GM21723 (cell line): ENCODE measurements around the gene KLRB1.
"Not testable (repeated sequence)": the region's sequence is repeated elsewhere in the genome, so short reads cannot be mapped to it uniquely, and the experiment has no call there.

Source experiments
- ATAC-seq: cut with Tn5 transposase; IDR thresholded peaks from one replicate; pipeline ENCODE4 v1.9.1; 2021; ENCODE audit warnings: mild to moderate bottlenecking, moderate library complexity; ENCODE audit not compliant: unreplicated experiment

The KLRB1 gene

DNA sequence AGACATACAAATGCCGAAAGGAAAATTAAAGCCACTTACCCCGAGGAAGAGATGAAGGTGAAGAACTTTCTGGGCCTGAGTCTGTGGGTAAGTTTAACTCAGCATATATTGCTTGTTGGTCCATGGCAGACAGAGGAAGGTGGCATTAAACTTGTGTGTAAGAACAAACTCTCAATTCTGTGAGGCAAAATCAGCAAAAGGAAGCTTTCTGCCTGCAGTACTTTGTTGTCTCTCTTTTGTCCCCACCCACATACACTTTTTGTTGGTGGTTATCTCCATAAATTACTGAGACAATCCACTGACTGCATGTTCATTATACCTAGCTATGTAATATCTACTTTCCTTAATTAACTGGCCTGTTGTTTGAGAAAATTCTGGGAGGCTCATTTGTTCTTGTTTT, at the start of gene KLRB1:
TSS of gene KLRB1 (minus strand) at position 201 of the 400 bp plus-strand sequence. CDS start at position 124, 77 bp downstream.
- ATAC-seq, result no peak

DNA sequence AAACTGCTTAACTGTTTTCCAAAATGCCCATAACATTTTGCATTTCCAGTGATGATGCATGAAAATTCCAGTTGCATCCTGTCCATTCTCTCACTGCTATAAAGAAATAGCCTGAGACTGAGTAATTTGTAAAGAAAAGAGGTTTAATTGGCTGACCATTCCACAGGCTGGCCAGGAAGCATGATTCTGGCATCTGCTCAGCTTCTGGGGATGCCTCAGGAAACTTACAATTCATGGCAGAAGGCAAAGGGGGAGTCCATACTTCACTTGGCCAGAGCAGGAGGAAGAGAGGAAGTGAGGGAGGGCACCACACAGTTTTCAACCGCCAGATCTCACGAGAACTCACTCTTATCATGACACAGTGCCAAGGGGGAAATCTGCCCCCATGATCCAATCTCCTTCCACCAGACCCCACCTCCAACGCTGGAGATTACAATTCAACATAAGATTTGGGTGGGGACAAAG, 43.6 kb upstream of the KLRB1 start:
- no peak for ATAC-seq

DNA sequence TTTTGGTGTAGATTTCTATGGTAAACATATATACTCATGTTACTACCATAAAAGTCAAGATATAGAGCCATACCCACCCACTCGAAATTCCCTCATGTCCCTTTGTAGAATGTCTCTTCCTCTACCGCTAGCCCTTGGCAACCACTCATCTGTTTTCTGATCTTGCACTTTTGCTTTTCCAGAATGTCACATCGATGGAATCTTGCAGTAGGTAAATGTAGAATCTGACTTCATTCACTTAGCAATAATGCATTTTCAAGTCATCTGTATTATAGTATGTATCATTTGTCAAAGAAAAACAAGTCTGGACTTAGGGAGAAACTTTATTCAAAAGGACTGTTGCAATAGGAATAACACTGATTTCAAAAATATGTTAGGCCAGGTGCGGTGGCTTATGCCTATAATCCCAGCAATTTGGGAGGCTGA, 42.4 kb upstream of the KLRB1 start:
- ATAC-seq, result no peak

DNA sequence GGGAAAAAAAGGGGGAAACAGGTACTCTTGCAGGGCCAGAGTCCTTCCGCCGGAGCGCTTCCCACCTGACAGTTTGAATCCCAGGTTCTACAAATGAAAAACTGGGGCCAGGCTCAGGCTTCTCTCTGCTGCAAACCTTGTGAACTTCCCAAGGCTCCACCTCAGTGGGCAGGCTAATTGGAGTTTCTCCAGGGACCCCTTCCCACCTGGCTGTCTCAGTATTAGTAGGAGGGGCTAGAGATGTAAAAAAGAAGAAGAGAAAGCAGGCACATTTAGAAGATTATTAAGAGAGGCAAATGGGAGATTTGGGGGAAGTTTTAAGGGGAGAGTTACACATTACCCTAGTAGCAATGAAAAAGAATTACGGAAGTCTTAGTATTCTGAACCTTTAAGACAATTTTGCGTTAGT, 41.8 kb upstream of the KLRB1 start:
- no peak for ATAC-seq

DNA sequence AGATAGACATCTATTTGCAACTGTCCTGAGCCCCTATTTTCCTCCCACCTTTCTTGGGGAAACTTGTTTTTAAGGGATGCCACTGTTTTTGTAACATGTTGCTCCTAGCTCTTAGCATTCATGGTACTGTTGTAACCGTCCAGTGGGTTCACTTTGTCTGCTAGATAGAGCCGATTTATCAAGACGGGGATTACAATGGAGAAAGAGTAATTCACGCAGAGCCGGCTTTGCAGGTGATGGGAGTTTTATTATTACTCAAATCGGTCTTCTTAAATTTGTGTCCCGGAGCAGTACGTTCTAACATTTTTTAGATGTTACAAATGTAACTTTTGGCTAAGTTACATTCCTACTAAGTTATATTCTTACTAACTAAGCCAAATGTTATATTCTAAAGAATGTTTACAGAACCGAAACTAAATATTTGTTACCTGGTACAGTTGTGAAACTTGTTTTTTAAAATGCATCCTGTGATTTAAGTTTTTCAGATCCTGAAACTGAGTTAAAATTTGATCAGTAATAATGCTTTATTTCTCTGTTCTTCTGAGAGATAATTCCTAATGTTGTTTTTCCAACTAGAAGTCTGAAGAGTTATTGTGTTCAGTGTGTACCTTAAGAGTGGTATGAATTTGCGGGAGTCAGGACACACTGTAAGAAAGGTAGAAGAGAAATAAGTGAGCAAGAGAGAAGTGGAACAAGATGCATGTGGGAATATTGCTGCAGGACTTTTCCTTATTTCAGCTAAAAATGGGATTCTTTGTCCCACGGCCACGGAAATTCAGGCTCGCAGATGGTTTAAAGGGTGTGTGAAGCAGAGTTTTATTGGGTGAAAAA, 41.2 kb upstream of the KLRB1 start:
- no peak for ATAC-seq

DNA sequence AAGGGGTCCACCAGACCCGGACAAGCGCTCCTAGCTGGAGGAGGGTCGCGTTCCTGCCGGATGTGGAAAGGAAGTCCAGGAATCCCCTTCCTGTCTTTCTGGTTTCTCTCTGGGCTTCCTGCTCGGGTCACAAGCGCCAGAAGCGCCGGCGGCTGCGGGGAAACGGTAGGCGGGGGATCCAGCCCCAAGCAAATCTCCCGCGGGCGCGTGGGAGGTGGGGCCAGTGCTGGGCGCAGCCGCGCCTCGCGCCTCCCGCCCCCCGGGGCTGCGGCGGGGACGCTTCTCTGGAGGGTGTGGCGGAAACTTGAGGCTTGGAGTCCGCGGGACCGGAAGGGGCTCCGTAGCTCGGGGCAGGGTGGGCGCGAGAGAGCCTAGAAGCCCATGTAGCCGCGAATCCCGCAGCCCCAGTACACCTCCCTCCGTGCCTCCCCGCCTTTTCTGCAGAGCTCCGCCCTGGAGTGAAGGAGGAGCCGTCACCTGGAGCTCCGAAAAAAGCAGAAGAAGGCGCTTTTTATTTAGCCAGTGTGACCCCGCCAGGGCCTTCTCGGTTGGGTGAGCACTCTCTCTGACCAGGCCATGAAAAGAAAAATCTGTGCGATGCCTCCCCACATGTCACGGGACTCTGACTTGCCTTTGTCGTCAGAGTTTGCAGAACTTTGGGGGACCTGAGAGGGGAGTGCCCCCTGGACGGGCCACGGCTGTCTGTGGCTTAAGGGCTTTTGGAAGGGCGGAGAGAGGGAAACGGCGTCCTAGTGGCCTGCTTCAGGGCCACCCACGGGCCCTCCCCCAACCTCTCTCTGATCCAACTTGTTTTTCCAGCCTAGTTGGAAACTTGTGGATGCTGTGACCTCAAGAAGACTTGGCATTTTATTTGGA, 40.3 kb upstream of the KLRB1 start:
- ATAC-seq, result peak; percentile 69

DNA sequence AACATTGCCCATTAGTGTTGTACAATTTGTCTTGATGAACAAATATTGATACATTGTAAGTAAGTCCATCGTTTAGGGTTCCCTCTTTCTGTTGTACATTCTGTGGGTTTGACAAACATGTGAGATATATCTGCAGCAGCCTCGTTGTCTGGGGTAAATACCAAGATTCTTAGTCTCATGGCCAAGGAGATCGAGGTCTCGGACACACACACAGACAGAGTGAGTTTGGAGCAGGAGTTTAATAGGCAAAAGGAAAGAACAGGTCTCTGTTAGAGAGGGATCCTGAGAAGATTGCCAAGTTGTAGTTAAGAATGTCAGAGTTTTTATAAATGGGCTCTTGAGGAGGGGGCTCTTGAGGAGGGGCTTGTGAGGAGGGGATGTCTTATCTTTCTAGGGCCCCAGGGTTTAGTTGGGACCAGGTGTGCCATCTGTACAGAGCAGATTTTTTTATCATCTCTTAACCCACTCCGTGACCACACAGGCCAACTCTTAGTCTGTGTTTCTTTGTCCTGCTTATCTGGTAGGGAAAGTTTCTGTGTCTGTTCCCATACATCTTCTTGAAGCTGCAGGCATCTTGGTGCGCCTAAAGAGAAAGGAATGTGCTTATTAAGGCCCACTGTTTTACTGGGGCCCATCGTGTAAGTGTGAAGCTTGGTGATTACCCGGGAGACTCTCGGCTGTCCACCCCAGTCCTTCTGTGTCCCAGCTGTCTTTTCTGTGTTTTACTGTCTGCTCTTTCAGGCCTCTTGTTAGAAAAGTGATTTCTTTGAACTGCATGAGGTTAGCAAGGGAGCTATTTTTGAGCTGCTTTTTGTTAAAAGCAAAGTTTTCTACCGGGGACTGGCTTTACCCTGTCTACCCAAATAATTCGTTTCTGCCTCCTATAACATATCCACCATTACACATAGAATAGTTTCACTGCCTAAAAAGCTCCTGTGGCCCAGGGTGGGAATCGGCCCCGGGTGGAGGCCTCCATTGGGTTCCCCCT, 39.4 kb upstream of the KLRB1 start:
- peak; percentile 3 for ATAC-seq

DNA sequence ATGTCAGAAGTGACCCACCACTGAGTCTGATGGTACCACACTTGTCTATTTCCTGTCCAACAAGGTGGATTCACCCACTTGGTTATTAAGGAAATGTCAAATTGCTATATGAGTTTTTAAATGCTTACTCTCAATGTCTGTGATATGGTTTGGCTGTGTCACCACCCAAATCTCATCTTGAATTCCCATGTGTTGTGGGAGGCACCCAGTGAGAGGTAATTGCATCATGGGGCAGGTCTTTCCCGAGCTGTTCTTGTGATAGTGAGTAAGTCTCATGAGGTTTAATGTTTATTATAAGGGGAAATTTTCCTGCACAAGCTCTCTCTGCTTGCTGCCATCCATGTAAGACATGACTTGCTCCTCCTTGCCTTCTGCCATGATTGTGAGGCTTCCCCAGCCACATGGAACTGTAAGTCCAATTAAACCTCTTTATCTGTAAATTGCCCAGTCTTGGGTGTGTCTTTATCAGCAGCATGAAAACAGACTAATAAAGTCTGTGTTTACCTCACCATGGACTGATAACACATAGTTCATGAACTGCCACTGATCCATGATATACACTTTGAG, 37.4 kb upstream of the KLRB1 start:
- ATAC-seq, result not testable (repeated sequence)

DNA sequence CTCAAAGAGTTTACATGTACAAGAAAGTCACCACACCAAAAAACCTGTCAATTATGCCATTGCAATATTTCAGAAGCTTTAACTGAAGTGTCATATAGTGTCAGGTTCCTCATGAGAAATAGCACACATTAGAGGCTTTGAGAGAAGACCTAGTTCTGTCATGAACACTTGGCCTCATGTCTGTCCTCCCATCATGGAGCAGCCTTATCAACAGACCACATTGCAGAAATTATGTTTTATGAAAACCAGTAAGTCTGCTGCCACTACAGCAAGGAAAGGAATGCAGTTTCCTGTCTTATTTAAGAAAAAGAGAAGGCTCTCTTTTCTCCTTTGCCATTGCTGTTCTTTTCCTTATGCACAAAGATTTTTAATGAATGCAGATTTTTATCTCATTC, 35.5 kb upstream of the KLRB1 start:
- ATAC-seq, result no peak

DNA sequence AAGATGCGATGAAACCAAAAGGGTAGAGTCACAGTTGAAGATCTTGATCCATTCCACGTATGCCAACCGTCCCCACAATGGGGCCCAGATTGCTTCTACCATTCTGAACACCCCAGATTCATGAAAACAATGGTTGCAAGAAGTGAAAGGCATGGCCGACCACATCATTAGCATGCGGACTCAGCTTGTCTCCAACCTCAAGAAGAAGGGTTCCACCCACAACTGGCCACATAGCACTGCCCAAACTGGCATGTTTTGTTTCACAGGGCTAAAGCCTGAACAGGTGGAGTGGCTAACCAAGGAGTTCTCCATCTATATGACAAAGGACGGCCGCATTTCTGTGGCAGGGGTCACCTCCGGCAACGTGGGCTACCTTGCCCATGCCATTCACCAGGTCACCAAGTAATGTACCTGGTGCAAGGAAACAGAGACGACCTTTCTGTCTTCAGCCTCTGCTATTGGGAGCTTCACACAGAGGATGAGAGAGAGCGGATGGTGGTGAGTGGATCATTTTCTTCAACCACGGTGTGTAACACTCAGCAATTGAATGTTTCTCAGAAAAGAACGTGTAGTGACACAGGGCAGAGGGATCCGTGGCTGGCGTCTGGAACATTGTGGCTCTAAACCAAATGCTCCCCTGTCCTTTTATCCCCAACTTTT, 35.0 kb upstream of the KLRB1 start:
- no peak for ATAC-seq

DNA sequence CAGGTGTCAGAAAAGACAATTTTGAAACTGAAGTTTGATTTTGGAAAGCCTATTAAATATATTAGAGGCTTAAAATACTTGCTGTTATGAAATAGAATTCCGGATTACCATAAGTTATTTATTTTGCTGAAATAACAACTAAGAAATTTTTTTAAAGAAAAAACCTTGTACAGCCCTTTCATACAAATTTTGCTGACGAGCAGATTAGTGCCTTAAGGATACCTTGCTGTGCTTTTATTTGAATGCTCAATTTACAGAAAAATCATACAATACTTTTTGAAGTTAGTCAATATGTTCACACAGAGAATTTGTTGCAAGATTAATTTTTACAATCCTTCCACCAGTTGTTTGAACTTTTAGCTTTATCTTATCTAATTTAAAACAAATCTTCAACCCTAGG, 32.3 kb upstream of the KLRB1 start:
- no peak for ATAC-seq

DNA sequence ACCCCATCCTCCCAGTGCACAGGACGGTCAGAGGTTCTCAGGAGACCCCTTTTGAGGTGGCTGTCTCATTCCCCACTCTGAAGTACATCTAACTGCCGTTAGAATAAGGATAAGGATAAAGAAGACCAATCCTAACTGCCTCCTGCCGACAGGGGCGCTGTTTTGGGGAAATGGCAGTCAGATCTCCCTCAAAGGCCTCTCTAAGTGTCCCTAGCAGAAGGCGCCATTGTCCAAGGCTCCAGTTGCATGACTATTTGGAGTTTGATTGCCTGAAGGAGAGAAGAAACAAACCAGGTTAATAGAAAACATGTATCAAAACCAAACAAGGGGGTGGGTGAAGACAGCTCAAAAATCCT, 29.1 kb upstream of the KLRB1 start:
- ATAC-seq, result no peak

DNA sequence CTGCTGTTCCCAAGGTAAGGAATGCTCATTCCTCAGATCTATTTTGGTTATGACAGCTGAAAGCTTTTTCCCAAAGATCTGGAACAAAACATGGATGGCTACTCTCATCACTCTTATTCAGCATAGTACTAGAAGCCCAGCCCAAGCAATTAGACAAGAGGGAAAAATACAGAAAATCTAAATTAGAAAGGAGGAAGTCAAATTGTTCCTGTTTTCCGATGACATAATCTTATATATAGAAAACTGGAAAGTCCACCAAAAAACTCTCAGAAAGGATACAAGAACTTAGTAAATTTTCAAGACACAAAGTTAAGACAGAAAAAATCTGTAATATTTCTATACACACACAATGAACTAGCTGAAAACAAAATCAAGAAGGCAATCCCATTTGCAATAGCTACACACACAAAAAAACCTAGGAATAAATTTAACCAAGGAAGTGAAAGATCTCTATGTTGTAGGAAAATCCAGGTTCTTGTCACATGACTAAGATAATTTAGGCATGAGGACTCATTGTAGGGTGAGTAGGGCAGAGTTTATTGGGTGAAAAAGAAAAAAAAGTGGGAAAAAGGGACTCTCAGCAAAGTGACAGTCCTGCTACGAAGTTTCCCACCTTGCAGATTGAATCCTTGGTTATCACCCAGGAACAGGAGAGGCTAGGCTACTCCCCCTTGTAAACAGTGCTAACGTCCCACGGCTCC, 28.6 kb upstream of the KLRB1 start:
- ATAC-seq, result no peak

DNA sequence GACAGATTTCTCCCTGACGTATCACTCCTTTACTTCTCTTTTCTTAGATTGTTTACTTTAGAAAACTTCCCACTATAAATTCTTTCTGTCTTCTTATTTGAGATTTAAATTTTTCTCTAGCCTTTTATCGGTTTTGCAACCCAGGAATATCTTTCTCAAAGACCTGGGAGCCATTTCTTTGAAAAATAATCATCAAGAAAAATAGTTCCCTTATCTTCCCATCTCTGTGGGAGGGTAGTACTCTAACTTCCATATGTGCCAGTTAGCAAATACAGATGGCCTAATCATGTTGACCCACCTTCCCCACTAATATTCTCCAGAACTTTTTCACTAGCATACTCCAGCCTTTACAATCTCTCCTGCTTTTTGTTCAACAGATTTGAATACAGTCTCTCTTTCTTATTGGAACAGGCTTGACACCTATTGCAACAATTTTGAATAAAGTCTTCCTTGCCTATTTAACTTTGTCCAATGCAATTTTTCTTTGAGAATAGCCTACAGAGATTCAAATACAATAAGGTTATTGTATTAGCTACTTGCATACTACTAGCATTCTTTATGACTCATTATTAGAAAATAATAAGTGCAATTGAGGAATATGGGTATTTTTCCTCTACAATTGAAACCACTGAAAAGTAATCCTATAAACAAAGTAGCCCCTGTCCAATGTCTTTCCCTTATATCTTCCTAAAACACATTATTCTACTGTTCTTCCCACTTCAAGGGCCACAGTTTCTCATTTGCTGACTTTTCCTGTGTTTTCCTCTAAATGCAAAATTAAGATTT, 27.4 kb upstream of the KLRB1 start:
- no peak for ATAC-seq

DNA sequence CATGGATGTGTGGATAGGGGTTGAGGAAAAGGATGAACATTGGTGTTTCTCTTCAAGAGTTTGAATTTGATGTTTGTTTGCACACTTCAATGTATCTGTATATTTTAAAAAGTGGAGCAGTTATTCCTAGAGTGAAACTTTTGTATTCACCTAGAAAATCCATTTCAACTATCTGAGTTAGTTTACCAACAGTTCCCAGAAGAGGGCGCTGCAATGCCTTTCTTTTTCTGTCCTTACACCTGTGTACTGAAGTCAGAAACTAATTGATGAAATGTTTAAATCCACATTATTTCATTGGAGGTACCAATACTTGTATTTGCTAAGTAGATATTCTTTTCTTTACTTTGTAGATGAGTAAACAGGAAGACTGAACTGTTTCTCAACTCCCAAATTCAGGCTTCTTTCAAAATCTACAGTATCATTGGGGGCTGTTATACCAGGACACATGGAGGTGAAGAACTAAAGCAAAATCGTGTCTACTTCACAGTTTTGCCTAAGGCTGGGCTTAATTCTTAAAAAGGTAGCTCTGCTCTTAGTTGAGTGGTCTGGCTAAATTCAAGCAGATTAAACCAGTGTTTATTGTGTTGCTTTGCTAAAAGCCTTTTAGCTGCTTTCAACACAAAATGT, 26.6 kb upstream of the KLRB1 start:
- no peak for ATAC-seq

DNA sequence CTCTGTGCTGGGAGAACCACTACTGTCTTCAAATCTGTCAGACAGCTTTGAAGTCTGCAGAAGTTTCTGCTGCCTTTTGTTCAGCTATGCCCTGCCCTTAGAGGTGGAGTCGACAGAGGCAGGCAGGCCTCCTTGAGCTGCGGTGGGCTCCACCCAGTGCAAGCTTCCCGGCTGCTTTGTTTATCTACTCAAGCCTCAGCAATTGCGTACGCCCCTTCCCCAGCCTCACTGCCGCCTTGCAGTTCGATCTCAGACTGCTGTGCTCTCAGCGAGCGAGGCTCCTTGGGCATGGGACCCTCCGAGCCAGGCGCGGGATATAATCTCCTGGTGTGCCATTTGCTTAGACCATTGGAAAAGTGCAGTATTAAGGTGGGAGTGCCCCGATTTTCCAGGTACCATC, 25.1 kb upstream of the KLRB1 start:
- no peak for ATAC-seq

DNA sequence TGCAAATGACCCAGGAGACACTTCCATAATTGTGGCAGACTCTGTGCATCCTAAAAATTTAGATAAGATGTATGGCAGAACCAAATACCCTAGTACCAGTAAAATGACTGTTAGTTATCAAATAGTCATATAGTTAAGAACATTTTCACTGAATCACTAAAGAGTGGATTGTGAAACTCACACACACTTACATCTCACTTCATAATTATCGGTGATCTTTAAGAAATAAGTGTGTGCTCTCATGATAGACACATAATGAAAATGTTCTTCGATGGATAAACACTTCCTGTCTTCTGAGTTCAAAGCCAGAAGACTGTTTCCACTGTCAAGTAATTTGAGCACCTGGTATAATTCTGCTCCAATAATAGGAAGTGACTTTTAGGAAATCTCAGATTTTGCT, 19.1 kb upstream of the KLRB1 start:
- no peak for ATAC-seq

DNA sequence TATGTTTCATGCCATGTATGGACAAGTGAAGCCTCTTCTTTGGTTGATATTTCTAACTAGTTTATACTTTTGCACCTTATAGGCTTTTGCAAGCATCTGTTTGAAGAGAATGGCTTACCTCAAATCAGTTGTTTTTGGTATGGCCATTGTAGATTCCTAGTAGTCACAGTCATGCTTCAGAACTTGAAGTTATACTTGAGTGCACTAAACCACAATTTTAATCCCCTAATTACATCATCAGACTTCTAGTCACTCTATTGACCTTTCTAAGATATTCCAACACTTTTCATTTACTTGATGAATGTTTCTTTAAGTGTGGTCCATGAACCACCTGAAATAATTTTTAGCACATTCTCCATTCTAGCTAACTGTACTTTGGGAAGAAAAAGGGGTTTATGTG, 18.6 kb upstream of the KLRB1 start:
- ATAC-seq, result no peak
